CD4-positive, alpha-beta T cell treated with Interleukin-4 for 1 hour (primary cell): ENCODE results near the gene C11orf21.
A peak's percentile ranks its signal among the peaks of the same experiment; 100 is the strongest.

Experiments
- DNase-seq, 2 donors: peaks; one replicate each; pipeline ENCODE4 v3.0.0-alpha.2; 2020 to 2022

C11orf21 gene

GRCh38 chr11:2295971-2296912 lies 5.5 kb downstream of the C11orf21 start:
- no peak for DNase-seq

DNA sequence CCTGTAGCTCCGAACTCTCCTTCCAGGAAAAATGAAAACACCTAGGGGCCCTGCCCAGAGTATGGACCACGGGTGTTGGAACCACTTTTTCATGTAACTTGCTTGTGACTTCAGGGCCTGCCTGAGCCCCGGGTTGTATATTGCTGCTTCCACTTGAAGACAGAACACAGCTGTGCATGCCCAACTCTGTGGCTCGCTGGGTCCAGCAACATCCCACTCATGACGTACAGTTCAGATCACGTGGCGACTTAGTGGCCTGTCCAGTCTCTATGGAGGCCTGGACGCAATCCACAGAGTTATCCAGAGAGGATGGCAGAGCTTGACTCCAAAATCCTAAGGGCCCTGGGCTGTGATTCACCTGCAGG lies 6.8 kb downstream of the C11orf21 start:
- no peak for DNase-seq

GRCh38 chr11:2293984-2294925 lies 7.5 kb downstream of the C11orf21 start:
- no peak for DNase-seq

DNA sequence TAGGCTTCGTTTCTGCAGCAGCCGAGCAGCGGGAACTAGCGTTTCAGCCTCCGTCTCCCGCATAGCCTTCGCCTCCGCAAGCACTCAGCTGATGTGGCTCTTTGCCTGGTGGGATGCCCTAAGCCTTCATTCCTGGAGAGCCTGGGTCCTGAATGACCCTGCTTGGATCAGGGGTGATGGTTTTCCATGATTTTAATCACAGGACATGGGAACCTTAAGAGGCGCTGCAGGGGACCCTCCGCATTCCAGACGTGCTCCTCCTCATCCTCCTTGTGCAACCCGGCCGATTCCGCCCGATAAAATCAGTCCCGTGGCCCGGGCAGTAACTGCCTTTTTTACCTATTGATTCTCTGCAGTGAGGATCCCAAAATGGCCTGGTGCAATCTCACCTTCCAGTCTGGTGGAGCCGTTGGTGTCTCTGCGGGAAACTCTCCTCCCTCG lies 8.2 kb downstream of the C11orf21 start:
- DNase-seq: peak in 1 of 2 donors; percentile 5

DNA sequence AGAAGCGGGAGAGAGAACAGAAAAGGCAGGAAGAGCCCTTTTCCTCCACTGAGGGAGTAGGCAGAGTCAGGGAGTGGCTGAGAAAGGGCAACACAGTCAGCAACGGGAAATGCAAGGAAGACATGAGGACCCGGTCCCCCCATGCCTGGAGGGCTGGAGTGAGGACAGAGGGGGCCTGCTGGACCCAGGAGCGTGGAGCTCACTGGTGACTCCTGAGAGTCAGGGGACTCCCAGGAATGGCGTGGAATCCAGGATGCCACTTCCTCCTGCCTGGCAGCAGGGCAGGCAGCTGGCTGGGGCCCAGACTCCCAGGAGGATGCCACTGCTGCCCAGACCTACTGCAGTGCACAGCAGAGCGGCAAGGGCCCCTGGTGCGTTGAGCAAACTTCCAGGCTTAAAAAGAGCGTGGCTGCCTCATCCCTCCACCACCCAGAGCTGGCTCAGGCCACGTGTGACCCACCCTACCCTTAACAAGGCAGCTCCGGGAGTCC lies 11.3 kb downstream of the C11orf21 start:
- DNase-seq: peak in 1 of 2 donors; percentile 5

DNA sequence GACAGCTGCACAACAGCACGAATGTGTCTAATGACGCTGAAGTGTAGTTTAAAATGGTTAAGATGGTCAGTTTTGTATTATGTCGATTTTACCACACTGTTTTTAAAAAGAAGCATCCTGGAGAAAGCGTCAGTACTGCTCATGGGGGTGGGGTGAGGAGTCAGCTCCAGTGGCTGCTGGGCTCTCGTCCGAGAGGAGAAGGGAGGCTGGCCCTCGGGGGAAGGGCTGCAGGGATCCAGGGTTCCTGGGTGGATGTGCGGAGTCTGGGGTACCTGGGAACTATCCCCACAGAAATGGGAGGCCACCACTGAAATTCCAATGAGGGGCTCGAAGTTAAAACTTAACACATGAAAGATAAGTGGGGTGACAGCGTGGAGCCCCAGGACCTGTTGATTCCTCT lies 11.9 kb downstream of the C11orf21 start:
- DNase-seq: peak in 1 of 2 donors; percentile 4

GRCh38 chr11:2289350-2289749 lies 12.4 kb downstream of the C11orf21 start:
- peak in 1 of 2 donors; percentile 2 for DNase-seq

DNA sequence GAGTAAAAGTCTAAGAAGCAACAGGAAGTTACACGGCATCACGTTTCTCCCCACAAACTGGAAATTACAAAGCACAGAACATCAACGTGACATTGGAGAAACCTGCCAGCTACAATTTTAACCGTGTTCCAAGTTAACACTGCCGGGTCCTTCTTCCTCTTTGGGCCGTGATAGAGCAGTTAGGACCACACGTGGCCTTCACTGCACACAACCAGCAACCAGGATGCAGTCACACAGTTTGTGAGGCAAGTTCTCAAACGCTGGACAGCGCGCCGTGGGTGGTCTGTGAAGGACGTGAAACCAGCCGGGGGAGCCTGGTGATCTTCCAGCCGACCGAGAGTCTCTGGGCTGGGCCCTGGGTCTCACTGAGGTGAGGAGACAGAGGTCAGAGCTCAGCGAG lies 14.6 kb downstream of the C11orf21 start:
- DNase-seq: peak in 1 of 2 donors; percentile 8

- peak in 1 of 2 donors; percentile 8 for DNase-seq
Observed at GRCh38 chr11:2286350-2286749, 15.4 kb downstream of the C11orf21 start.

DNA sequence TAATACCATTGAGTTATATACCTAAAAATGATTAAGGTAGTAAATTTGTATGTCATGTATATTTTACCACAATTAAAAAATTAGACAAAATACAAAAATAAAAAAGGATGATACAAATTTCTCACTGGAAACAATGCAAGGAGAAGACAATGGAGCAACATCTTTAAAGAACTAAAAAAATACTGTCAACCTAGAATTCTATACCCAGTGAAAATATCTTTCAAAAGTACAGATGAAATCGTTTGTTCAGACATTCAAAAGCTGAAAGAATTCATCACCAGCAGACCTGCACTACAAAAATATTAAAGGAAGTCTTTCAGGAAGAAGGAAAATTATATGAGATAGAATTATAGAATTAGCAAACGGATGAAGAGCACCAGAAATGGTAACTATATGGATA lies 21.5 kb downstream of the C11orf21 start:
- no peak for DNase-seq

GRCh38 chr11:2277933-2278523 lies 23.7 kb downstream of the C11orf21 start:
- no peak for DNase-seq

DNA sequence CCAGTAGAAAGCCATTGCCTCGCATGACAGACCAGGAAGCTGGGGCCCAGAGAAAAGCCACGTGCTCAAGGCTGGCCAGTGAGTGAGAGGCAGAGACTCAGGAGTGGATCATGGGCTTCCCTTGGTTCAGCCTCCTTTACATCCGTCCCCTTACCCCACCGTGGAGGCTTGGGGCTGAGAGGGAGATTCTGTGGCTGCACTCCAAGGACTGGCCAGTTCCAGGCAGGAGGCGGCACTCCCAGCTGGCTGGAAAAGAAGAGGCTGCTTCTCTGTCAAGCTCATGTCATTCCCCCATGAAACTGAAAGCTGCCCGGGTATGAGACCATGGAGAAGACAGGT lies 24.7 kb downstream of the C11orf21 start:
- DNase-seq: peak in 1 of 2 donors; percentile 9

DNA sequence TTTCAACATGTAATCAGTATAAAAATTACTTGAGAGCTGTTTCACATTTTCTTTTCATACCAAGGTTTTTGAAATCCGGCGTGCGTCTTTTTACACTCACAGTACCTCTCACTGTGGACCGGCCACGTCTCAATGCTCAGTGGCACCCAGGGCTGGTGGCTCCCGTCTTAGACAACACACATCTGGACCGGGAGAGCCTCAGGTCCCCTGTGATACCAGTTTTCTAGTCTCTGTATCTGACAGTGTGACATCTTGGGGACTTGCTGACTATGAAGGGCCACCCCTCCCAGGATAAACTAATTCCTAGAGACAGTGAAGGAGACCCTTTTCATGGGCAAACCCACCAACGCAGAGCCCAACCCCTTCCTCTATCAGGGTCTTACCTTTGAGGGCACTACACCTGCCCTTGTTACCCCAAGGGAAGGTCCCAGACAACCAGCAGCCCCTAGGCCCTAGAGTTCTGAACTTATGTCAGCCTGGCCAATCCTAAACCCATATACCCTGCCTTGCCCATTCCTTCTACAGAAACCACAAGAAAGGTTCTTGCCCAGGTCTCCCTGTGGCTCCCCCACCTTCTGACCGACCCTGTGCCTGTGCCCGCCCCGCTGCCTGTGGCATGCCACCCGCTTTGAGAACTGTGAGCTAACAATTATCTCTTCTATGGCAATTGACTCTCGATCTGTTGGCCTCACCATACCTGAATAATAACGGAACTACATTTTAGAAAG lies 25.3 kb downstream of the C11orf21 start:
- peak in 1 of 2 donors; percentile 9 for DNase-seq

- DNase-seq: no peak
Observed at GRCh38 chr11:2275334-2276279, 26.1 kb downstream of the C11orf21 start.

DNA sequence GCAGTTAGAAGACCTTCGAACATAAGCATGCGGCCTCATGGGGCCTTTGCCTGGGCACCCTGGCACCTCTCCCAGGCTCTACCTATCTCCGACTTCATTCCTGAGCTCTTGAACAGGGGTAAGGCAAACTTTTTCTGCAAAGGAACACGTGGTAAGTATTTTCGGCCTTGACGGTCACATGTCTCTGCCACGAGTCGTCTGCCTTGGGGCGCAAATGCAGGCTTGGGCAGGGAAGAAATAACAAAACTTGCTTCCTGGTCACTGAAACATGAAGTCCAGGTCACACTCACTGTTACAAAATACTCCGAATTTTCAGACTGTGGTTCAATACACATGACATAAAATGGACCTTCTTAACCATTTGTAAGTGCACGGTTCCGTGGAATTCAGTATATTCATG lies 27.9 kb downstream of the C11orf21 start:
- DNase-seq: no peak

- DNase-seq: peak in 1 of 2 donors; percentile 5
Observed at GRCh38 chr11:2273311-2273710, 28.4 kb downstream of the C11orf21 start.

DNA sequence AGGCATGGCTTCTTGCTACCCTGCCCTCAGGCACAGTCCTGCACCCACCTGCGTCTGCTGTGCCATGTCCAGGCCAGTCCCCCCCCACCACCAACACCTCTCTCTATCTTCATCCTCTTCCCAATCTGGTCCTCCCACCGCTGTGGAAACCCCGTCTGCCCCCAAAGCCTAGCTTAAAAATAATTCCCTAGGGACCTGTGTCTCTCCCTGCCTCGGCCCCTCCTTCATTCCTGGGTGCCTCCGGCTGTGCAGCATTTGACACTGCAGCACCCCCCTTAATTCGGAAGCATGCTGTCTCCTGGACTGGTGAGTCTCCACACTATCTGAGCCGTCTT lies 28.8 kb downstream of the C11orf21 start:
- no peak for DNase-seq

DNA sequence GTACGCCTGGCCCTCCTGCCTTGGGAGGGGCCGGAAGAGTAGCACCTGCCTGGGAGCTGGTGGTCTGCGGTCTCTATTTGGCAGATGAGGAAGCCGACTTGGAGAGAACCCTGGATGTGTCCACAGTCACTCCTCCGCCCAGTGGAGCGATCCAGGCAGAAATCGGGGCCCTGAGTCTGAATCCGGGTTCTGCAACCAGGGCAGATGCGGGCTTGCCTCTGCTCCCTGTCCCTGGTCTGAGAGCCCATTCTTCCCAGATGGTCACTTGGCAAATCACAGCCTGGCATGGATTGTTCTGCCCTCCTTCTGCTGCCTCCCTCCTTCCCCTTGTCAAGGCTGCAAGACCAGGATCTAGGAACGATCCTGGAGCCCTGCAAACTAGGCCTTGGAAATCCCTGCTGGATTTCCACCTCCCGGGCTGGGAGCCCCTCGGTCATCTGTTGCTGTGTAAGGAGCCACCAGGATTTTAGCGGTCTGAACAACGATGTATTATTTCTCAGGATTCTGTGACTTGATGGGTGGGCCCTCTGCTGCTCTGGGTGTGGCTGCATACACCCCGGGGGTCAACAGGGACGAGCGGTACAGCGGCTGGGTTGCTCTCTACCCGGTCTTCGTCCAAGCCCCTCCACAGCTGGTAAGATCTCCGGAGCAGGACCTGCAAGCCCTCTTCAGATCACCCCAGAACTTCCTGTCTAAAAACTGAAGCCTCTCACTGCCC lies 29.3 kb downstream of the C11orf21 start:
- peak in 1 of 2 donors; percentile 3 for DNase-seq

DNA sequence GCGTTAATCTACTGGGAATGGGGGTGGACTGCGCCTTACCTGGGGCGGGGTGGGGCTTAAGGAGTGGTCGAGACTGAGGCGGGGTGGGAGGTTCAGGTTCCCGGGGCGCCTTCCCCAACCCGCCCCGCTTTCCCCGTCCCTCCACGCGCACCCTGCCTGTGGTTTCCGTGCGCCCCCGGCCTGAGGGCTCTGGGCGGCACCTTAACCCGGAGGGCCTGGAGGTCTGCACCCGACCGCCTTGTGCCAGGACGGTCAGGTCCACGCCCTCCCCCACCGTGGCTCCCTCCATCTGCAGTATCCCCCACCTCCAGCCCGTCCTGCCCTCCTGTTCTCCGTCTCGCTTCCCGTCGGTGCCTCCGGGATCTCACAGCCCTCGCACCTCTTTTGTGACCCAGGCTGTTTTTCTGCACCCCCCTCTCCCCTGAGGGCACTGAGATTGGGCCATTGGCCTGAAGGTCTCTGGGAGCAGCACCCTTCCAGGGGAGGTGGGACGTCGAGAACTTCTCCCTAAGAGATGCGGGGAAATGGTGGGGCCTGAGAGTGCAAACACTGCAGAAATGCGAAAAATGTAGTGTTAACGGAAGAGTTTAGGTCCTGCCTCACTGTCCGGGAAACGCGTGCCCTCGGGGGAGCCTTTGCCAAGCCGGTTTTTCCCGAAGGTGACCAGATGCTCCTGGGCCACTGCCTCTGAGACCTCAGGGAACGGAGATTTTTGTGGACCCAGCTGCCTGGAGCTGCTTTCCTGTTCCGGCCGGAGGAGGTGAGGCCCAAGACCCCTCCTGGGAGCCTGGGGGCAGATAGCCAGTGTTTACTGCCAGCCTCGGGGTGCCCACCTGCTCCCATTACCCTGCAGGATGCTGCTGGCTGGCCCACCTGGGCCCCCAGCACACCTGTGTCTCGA lies 30.1 kb downstream of the C11orf21 start:
- peak in 1 of 2 donors; percentile 8 for DNase-seq

DNA sequence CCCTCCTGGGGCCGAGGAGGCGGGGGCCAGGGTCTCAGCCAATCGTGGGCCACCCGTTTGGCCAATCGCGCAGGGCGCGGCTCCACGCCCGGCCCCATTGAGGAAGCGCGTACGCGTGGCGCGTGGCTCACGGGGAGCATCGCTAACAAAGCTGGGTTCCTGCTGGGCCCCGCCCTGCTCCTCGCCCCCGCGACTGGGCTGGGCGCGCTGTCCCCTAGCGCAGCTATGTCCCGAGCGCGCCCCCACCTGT lies 30.7 kb downstream of the C11orf21 start:
- DNase-seq: peak; percentile 63 to 74
